22Rv1 (cell line): Measurements from ENCODE around the gene MPZL1.

Experiments used
- H3K27ac ChIP-seq: fragments of 450-650 bp; 2 replicates; pipeline ENCODE4 v1.5.1; 2017
- CTCF ChIP-seq: fragments of 450-650 bp; IDR thresholded peaks from 2 replicates; pipeline ENCODE4 v1.5.1; 2017; ENCODE audit warnings: mild to moderate bottlenecking
- ZFX ChIP-seq: fragments of 450-650 bp; IDR thresholded peaks from 2 replicates; pipeline ENCODE4 v1.6.1; 2017; ENCODE audit warnings: antibody characterized with exemption, borderline replicate concordance

MPZL1 gene

GRCh38 chr1:167792188-167792565 is 70.4 kb downstream of the MPZL1 start:
- no peak overlapping the region for H3K27ac ChIP-seq
- TF ChIP-seq ZFX (no peak), CTCF (no peak)

- TF ChIP-seq CTCF (no peak), ZFX (no peak)
- H3K27ac ChIP-seq, result no peak overlapping the region
Observed at GRCh38 chr1:167794043-167794442, 72.3 kb downstream of the MPZL1 start.

- TF ChIP-seq ZFX, result no peak
- TF ChIP-seq CTCF, result no peak
- H3K27ac ChIP-seq, result peak overlapping the region; percentile 49
Observed at GRCh38 chr1:167795810-167796740, 74.3 kb downstream of the MPZL1 start.

GRCh38 chr1:167797015-167797414 is 75.2 kb downstream of the MPZL1 start:
- TF ChIP-seq CTCF (no peak), ZFX (no peak)
- no peak overlapping the region for H3K27ac ChIP-seq

GRCh38 chr1:167798952-167799351 is 77.2 kb downstream of the MPZL1 start:
- H3K27ac ChIP-seq, result no peak overlapping the region
- no peak for TF ChIP-seq CTCF
- no peak for TF ChIP-seq ZFX

GRCh38 chr1:167799747-167800146 is 78.0 kb downstream of the MPZL1 start:
- no peak for TF ChIP-seq CTCF
- TF ChIP-seq ZFX, result no peak

GRCh38 chr1:167800251-167800650 is 78.5 kb downstream of the MPZL1 start:
- no peak overlapping the region for H3K27ac ChIP-seq
- TF ChIP-seq CTCF, result no peak
- TF ChIP-seq ZFX, result no peak

More at GRCh38 chr1:167799747-167800146, 78.0 kb downstream of the MPZL1 start:
- H3K27ac ChIP-seq, result no peak overlapping the region
